ENCODE data around the gene CORO7.

DNA sequence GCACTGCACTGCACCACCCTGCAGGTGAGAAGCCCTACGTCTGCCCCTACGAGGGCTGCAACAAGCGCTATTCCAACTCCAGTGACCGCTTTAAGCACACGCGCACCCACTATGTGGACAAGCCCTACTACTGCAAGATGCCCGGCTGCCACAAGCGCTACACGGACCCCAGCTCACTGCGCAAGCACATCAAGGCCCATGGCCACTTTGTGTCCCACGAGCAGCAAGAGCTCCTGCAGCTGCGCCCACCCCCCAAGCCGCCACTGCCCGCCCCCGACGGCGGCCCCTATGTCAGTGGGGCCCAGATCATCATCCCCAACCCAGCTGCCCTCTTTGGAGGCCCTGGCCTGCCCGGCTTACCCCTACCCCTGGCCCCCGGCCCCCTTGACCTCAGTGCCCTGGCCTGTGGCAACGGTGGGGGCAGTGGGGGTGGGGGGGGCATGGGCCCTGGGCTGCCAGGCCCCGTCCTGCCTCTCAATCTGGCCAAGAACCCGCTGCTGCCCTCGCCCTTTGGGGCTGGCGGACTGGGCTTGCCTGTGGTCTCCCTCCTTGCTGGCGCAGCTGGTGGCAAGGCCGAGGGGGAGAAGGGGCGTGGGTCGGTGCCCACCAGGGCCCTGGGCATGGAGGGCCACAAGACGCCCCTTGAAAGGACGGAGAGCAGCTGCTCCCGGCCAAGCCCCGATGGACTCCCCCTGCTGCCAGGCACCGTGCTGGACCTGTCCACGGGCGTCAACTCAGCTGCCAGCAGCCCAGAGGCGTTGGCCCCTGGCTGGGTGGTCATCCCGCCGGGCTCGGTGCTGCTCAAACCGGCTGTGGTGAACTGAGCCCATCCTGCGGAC lies 79.5 kb downstream of the CORO7 start:
- TF ChIP-seq CTCF (IDR thresholded peaks at IDR 0.05), result no peak
- TF ChIP-seq POLR2A (IDR thresholded peaks at IDR 0.05; ENCODE audit: low read length), result no peak
- no peak; a peak in 1 of 5 replicates for TF ChIP-seq JUN (IDR thresholded peaks at IDR 0.05)
- no peak for TF ChIP-seq HEYL (CRISPR knock-in tag; IDR thresholded peaks at IDR 0.05)
- TF ChIP-seq PHF8 (IDR thresholded peaks at IDR 0.05; ENCODE audit: borderline replicate concordance, low read depth), result no peak
- no peak for TF ChIP-seq EHMT2 (IDR thresholded peaks at IDR 0.05; ENCODE audit: low read depth)
- TF ChIP-seq HDAC2 (IDR thresholded peaks at IDR 0.05), result no peak
- TF ChIP-seq CEBPB (IDR thresholded peaks at IDR 0.05), result no peak
- no peak for TF ChIP-seq BHLHE40 (IDR thresholded peaks at IDR 0.05; ENCODE audit: low read depth, low read length)
- no peak for TF ChIP-seq EP300 (IDR thresholded peaks at IDR 0.05)
- TF ChIP-seq RFX5 (IDR thresholded peaks at IDR 0.05), result no peak
- TF ChIP-seq RAD21 (conservative IDR thresholded peaks at IDR 0.05 in 1 of 2, IDR thresholded peaks at IDR 0.05 in 1 of 2), result no peak
- no peak for TF ChIP-seq HOXA7 (CRISPR knock-in tag; IDR thresholded peaks at IDR 0.05)
- no peak for TF ChIP-seq PBX3 (IDR thresholded peaks at IDR 0.05)

Data from A549 (cell line).